Smooth muscle cell of the brain vasculature (primary cell): ENCODE results near the gene DEPDC5.
"Not testable (repeated sequence)": the region's sequence is repeated elsewhere in the genome, so short reads cannot be mapped to it uniquely, and the experiment has no call there.

ENCODE experiments used
- DNase-seq: peaks from one replicate; pipeline ENCODE4 v3.0.0-alpha.2; 2012; ENCODE audit warnings: low read depth, low spot score

DEPDC5 gene

GRCh38 chr22:31753634-31754501 is at the start of gene DEPDC5:
TSS of gene DEPDC5 (plus strand) at chr22:31754019. CDS start at chr22:31754922, 903 bp downstream.
- DNase-seq: peak; percentile 81

- DNase-seq: no peak
Observed at GRCh38 chr22:31707519-31707918, 46.3 kb upstream of the DEPDC5 start.

- not testable (repeated sequence) for DNase-seq
Observed at GRCh38 chr22:31711226-31711625, 42.6 kb upstream of the DEPDC5 start.

GRCh38 chr22:31715147-31715778 is 38.6 kb upstream of the DEPDC5 start:
- no peak for DNase-seq

- DNase-seq: no peak
Observed at GRCh38 chr22:31719850-31720471, 33.9 kb upstream of the DEPDC5 start.

GRCh38 chr22:31723723-31724122 is 30.1 kb upstream of the DEPDC5 start:
- DNase-seq: no peak

- no peak for DNase-seq
Observed at GRCh38 chr22:31726692-31727091, 27.1 kb upstream of the DEPDC5 start.

DNA sequence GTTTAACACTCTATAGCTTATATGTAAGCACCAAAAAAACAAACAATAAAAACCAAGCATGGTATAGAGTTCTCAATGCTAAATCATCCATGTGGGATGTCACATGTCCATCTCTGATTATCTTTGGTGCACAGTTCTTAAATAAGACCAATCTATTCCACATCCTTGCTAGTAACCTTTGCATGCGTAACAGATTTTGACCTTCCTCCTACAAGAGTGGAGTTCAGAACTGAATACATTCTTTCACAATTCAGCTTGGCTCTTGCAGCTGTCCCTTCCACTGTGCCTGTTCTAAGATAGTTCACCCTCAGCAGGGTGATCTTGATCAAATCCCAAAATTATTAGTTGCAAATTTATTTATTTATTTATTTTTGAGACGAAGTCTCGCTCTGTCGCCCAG is 25.0 kb upstream of the DEPDC5 start:
- no peak for DNase-seq

DNA sequence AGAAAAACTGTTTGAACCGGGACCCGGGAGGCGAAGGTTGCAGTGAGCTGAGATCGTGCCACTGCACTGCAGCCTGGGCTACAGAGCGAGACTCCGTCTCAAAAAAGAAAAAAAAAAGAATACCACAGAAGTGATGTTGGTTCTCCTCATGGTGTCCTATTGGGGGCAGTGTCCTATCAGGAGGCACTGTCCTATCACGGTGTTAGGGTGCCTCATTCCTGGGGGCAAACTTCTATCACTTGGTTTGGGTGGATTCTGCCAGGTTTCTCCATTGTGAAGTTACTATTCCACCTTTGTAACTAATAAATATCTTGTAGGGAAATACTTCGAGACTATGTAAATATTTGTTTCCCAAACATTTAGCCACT is 23.5 kb upstream of the DEPDC5 start:
- DNase-seq: no peak

DNA sequence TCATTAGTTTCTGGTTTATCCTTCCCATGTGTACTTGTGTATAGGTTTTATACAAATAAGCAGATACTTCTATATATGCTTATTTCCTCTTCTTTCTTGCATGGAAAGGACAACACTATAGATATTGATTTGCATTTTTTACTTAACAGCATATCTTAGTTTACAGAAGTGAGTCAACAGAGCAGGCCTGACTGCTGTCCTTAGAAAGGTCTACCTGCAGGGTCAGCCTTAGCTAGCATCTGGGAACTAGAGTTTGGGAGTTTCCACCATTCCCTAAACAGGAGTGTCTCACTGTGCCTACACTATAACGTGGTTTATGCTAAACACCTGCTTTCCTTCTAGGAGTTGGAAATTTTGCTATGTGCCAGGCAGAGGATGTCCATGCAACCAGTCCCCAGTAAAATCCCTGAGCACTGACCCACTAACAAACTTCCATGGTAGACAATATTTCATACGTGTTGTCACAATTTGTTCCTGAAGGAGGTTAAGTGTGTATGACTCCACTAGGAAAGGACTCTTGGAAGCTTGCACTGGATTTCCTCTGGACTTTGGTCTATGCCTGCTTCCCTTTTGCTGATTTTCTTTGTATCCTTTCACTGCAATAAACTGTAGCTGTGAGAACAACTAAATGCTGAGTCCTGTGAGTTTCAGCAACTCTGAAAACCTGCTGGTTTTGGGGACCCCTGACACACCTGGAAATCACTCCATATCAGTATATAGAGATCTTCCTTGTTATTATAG is 21.6 kb upstream of the DEPDC5 start:
- DNase-seq: no peak

DNA sequence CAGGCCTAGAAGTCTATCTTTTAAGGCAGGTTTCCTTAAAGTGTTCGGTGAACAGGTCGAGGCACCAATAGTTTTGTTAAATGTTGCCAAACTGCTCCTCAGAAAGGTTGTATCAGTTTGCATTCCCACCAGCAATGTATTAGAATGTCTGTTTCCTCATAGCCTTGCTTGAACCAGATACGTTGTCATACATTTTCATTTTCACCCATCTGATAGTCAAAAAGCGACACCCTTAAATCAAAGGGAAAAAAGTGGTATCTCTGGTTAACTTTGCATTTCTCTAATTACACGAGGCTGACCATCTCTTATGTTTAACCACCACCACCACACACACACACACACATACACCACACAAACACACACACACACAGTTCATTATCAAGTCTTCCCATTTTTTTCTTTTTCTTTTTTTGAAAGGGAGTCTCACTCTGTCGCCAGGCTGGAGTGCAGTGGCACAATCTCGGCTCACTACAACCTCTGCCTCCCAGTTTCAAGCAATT is 20.2 kb upstream of the DEPDC5 start:
- no peak for DNase-seq

DNA sequence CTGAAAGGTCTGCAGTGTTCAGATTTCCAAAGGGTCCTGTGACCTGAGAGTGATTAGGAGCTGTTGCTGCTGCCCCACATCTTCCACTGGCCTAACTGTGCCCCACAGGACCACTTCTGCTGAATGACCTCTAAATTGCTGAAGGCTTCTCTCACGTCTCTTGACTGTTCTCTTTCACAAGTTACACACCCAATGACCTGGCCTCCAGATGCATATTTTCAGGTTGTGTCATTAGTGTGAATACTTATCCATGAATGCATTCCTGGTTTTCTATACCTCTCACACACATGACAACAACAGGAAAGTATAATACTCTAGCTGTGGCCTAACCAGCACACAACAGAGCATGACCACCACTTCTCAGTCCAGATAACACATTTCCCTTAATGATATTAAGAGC is 19.3 kb upstream of the DEPDC5 start:
- no peak for DNase-seq

- DNase-seq: no peak
Observed at GRCh38 chr22:31736458-31736857, 17.4 kb upstream of the DEPDC5 start.

GRCh38 chr22:31737932-31738331 is 15.9 kb upstream of the DEPDC5 start:
- no peak for DNase-seq

- no peak for DNase-seq
Observed at GRCh38 chr22:31738566-31738965, 15.3 kb upstream of the DEPDC5 start.

GRCh38 chr22:31739795-31740201 is 14.0 kb upstream of the DEPDC5 start:
- no peak for DNase-seq

DNA sequence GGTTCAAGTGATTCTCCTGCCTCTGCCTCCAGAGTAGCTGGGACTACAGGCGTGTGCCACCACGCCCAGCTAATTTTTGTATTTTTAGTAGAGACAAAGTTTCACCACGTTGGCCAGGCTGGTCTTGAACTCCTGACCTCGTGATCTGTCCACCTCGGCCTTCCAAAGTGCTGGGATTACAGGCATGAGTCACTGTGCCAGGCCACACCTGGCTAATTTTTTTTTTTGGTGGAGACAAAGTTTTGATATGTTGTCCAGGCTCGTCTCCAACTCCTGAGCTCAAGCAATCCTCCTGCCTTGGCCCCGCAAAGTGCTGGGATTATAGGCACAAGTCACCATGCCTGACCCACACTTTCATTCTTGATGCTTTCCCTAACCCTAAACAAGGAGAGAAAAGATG is 13.5 kb upstream of the DEPDC5 start:
- not testable (repeated sequence) for DNase-seq

GRCh38 chr22:31742115-31742514 is 11.7 kb upstream of the DEPDC5 start:
- DNase-seq: no peak

GRCh38 chr22:31742682-31743081 is 11.1 kb upstream of the DEPDC5 start:
- no peak for DNase-seq

DNA sequence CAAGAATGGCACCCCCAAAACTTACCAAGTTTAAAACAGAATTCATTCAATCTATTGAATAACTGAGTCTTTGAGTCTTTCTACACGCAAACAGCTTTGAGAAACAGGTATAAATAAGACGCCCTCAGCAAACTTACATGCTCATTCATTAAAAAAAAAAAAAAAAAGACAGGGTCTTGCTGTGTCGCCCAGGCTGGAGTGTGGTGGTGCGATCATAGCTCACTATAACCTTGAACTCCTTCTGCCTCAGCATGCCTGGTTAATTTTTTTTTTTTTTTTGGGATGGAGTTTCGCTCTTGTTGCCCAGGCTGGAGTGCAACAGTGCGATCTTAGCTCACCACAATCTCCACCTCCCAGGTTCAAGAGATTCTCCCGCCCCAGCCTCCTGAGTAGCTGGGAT is 9.9 kb upstream of the DEPDC5 start:
- DNase-seq: no peak

GRCh38 chr22:31747441-31747840 is 6.4 kb upstream of the DEPDC5 start:
- no peak for DNase-seq

DNA sequence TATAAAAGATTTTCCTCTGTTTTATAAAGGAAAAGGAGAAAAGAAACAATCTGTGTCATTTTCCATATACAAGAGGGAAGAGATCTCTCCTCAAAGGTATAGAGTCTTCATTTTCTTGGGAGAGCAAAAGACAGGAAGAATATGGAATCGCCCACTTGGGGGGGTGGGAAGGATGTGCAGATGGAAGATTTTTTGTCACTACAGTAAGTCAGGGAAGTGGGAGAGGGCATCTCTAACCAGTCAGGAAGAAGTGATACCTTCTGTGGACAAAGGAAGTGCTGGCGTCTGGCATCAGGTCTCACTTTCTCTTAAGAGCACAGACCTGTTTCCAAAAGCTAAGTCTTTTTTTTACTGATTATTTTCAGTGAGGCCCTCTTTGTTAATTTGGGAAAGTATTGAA is 5.3 kb upstream of the DEPDC5 start:
- no peak for DNase-seq
